NB4 (cell line): ENCODE results near the gene NFATC2.

Experiments used
- MAX ChIP-seq: IDR thresholded peaks from 2 replicates; pipeline ENCODE4 v1.6.1; 2011; ENCODE audit warnings: low read depth, low read length
- TF ChIP-seq, protein P1 (sequence below): IDR thresholded peaks from one replicate; pipeline ENCODE4 v1.5.1; 2012; ENCODE audit warnings: low read depth, low read length

- TF ChIP-seq, protein P1, sequence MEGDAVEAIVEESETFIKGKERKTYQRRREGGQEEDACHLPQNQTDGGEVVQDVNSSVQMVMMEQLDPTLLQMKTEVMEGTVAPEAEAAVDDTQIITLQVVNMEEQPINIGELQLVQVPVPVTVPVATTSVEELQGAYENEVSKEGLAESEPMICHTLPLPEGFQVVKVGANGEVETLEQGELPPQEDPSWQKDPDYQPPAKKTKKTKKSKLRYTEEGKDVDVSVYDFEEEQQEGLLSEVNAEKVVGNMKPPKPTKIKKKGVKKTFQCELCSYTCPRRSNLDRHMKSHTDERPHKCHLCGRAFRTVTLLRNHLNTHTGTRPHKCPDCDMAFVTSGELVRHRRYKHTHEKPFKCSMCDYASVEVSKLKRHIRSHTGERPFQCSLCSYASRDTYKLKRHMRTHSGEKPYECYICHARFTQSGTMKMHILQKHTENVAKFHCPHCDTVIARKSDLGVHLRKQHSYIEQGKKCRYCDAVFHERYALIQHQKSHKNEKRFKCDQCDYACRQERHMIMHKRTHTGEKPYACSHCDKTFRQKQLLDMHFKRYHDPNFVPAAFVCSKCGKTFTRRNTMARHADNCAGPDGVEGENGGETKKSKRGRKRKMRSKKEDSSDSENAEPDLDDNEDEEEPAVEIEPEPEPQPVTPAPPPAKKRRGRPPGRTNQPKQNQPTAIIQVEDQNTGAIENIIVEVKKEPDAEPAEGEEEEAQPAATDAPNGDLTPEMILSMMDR = no peak
- no peak for TF ChIP-seq MAX
Measured at GRCh38 chr20:51566594-51566993, 24.1 kb upstream of the NFATC2 start.
